HCT116 (cell line): ENCODE measurements around the gene CYP1A2.

Source experiments
- ATF3 ChIP-seq: IDR thresholded peaks from 2 replicates; pipeline ENCODE4 v1.6.1; 2012
- CBX3 ChIP-seq: IDR thresholded peaks from 2 replicates; pipeline ENCODE4 v1.6.1; 2012; ENCODE audit warnings: low read depth
- CTCF ChIP-seq, 3 experiments: fragments of 200-600 bp in 1 of 3; sonication (generic) in 1 of 3; IDR thresholded peaks in 2 of 3; conservative IDR thresholded peaks in 1 of 3; 2 replicates each; pipeline ENCODE4 v1.5.1; 2012 to 2017; ENCODE audit warnings: low read depth in 2 of 3, low read length in 2 of 3, antibody characterized with exemption in 1 of 3, borderline replicate concordance in 1 of 3, control low read depth in 1 of 3, mild to moderate bottlenecking in 1 of 3, mixed read lengths in 1 of 3, mixed run types in 1 of 3, moderate library complexity in 1 of 3; ENCODE audit not compliant: insufficient read depth in 1 of 3
- ELF1 ChIP-seq: IDR thresholded peaks from 2 replicates; pipeline ENCODE4 v1.6.1; 2012; ENCODE audit warnings: low read depth, borderline replicate concordance
- EZH2 ChIP-seq: fragments of 200-600 bp; sonication (generic); IDR thresholded peaks from 2 replicates; pipeline ENCODE4 v1.6.1; 2017; ENCODE audit warnings: antibody characterized with exemption, mixed run types
- EZH2phosphoT487 ChIP-seq: fragments of 200-600 bp; IDR thresholded peaks from 2 replicates; pipeline ENCODE4 v1.6.1; 2018; ENCODE audit warnings: antibody characterized with exemption, borderline replicate concordance
- MAX ChIP-seq: IDR thresholded peaks from 2 replicates; pipeline ENCODE4 v1.6.1; 2012
- POLR2A ChIP-seq: IDR thresholded peaks from 2 replicates; pipeline ENCODE4 v1.7.0; 2011; ENCODE audit warnings: borderline replicate concordance; ENCODE audit not compliant: insufficient read depth, insufficient read length; ENCODE audit errors: extremely low read depth
- POLR2AphosphoS5 ChIP-seq: IDR thresholded peaks from 2 replicates; pipeline ENCODE4 v1.6.1; 2011; ENCODE audit warnings: mild to moderate bottlenecking, low read depth, low read length, moderate library complexity
- RAD21 ChIP-seq: IDR thresholded peaks from 2 replicates; pipeline ENCODE4 v1.6.1; 2012; ENCODE audit warnings: low read depth, mild to moderate bottlenecking
- SP1 ChIP-seq: IDR thresholded peaks from 2 replicates; pipeline ENCODE4 v1.6.1; 2012; ENCODE audit warnings: low read depth
- YY1 ChIP-seq: IDR thresholded peaks from 2 replicates; pipeline ENCODE4 v1.6.1; 2011; ENCODE audit warnings: low read length, low read depth, moderate library complexity, mild to moderate bottlenecking; ENCODE audit not compliant: insufficient replicate concordance; ENCODE audit errors: extremely low read depth

GRCh38 chr15:74732846-74733245 lies 15.8 kb upstream of the CYP1A2 start:
- TF ChIP-seq EZH2 (no peak), MAX (no peak), ATF3 (no peak), CTCF (IDR thresholded peaks at IDR 0.05 in 2 of 3, conservative IDR thresholded peaks at IDR 0.05 in 1 of 3; ENCODE audit: borderline replicate concordance in 1 of 3, insufficient read depth in 1 of 3, low read depth in 2 of 3, low read length in 2 of 3) (no peak), ELF1 (no peak), SP1 (no peak), EZH2phosphoT487 (no peak), RAD21 (no peak), POLR2A (no peak), CBX3 (no peak), YY1 (no peak), POLR2AphosphoS5 (no peak)
